ENCODE data around the gene ADAMTS12.
"Not testable (repeated sequence)": the region's sequence is repeated elsewhere in the genome, so short reads cannot be mapped to it uniquely, and the experiment has no call there.

Gene ADAMTS12

GRCh38 chr5:33886283-33886682 lies 5.5 kb downstream of the ADAMTS12 start:
- no peak overlapping the region for H3K27ac ChIP-seq (ENCODE audit: low read depth in 2 of 2, low read length in 2 of 2)
- no peaks in the 10 kb centered on the region for H3K27me3 ChIP-seq (ENCODE audit: control insufficient read depth in 2 of 2, insufficient read depth in 2 of 2, low read length in 2 of 2)
- H3K4me3 ChIP-seq (ENCODE audit: low read length in 2 of 2): no peak overlapping the region
- no peaks in the 10 kb centered on the region for H3K36me3 ChIP-seq (ENCODE audit: control insufficient read depth in 2 of 2, insufficient read depth in 2 of 2, low read length in 2 of 2)
- no peaks in the 10 kb centered on the region for H3K9me3 ChIP-seq (ENCODE audit: control insufficient read depth in 2 of 2, low read length in 2 of 2)
- H3K9ac ChIP-seq (ENCODE audit: low read depth in 1 of 2, low read length in 2 of 2): no peak overlapping the region
- H3K4me1 ChIP-seq (ENCODE audit: control insufficient read depth in 2 of 2, insufficient read depth in 2 of 2, low read length in 2 of 2): no peaks in the 10 kb centered on the region

- Histone ChIP-seq H3K36me3 (ENCODE audit: control insufficient read depth in 2 of 2, insufficient read depth in 2 of 2, low read length in 2 of 2) (no peaks in the 10 kb centered on the region), H3K9ac (ENCODE audit: low read depth in 1 of 2, low read length in 2 of 2) (no peak overlapping the region), H3K27ac (ENCODE audit: low read depth in 2 of 2, low read length in 2 of 2) (no peak overlapping the region), H3K27me3 (ENCODE audit: control insufficient read depth in 2 of 2, insufficient read depth in 2 of 2, low read length in 2 of 2) (no peaks in the 10 kb centered on the region), H3K4me1 (ENCODE audit: control insufficient read depth in 2 of 2, insufficient read depth in 2 of 2, low read length in 2 of 2) (no peaks in the 10 kb centered on the region), H3K9me3 (ENCODE audit: control insufficient read depth in 2 of 2, low read length in 2 of 2) (no peaks in the 10 kb centered on the region), H3K4me3 (ENCODE audit: low read length in 2 of 2) (no peak overlapping the region)
These were observed 6.1 kb downstream of the ADAMTS12 start for GRCh38 chr5:33885679-33886078.

GRCh38 chr5:33883482-33883881 lies 8.3 kb downstream of the ADAMTS12 start:
- Histone ChIP-seq H3K27me3 (ENCODE audit: control insufficient read depth in 2 of 2, insufficient read depth in 2 of 2, low read length in 2 of 2) (no peaks in the 10 kb centered on the region), H3K27ac (ENCODE audit: low read depth in 2 of 2, low read length in 2 of 2) (no peak overlapping the region), H3K4me3 (ENCODE audit: low read length in 2 of 2) (no peak overlapping the region), H3K36me3 (ENCODE audit: control insufficient read depth in 2 of 2, insufficient read depth in 2 of 2, low read length in 2 of 2) (no peaks in the 10 kb centered on the region), H3K9ac (ENCODE audit: low read depth in 1 of 2, low read length in 2 of 2) (no peak overlapping the region), H3K4me1 (ENCODE audit: control insufficient read depth in 2 of 2, insufficient read depth in 2 of 2, low read length in 2 of 2) (no peaks in the 10 kb centered on the region), H3K9me3 (ENCODE audit: control insufficient read depth in 2 of 2, low read length in 2 of 2) (no peaks in the 10 kb centered on the region)

- Histone ChIP-seq H3K27me3 (ENCODE audit: control insufficient read depth in 2 of 2, insufficient read depth in 2 of 2, low read length in 2 of 2) (no peaks in the 10 kb centered on the region), H3K9ac (ENCODE audit: low read depth in 1 of 2, low read length in 2 of 2) (no peak overlapping the region), H3K27ac (ENCODE audit: low read depth in 2 of 2, low read length in 2 of 2) (no peak overlapping the region), H3K4me3 (ENCODE audit: low read length in 2 of 2) (no peak overlapping the region), H3K4me1 (ENCODE audit: control insufficient read depth in 2 of 2, insufficient read depth in 2 of 2, low read length in 2 of 2) (no peaks in the 10 kb centered on the region), H3K36me3 (ENCODE audit: control insufficient read depth in 2 of 2, insufficient read depth in 2 of 2, low read length in 2 of 2) (no peaks in the 10 kb centered on the region), H3K9me3 (ENCODE audit: control insufficient read depth in 2 of 2, low read length in 2 of 2) (no peaks in the 10 kb centered on the region)
These were observed 11.5 kb downstream of the ADAMTS12 start for GRCh38 chr5:33880319-33880718.

- Histone ChIP-seq H3K9ac (ENCODE audit: low read depth in 1 of 2, low read length in 2 of 2) (no peak overlapping the region), H3K27ac (ENCODE audit: low read depth in 2 of 2, low read length in 2 of 2) (no peak overlapping the region), H3K4me1 (ENCODE audit: control insufficient read depth in 2 of 2, insufficient read depth in 2 of 2, low read length in 2 of 2) (no peaks in the 10 kb centered on the region), H3K4me3 (ENCODE audit: low read length in 2 of 2) (no peak overlapping the region), H3K36me3 (ENCODE audit: control insufficient read depth in 2 of 2, insufficient read depth in 2 of 2, low read length in 2 of 2) (no peaks in the 10 kb centered on the region), H3K27me3 (ENCODE audit: control insufficient read depth in 2 of 2, insufficient read depth in 2 of 2, low read length in 2 of 2) (no peaks in the 10 kb centered on the region), H3K9me3 (ENCODE audit: control insufficient read depth in 2 of 2, low read length in 2 of 2) (no peaks in the 10 kb centered on the region)
These were observed 14.3 kb downstream of the ADAMTS12 start for GRCh38 chr5:33877449-33877848.

- Histone ChIP-seq H3K9me3 (ENCODE audit: control insufficient read depth in 2 of 2, low read length in 2 of 2) (peaks cover 0 to 4% of the 10 kb centered on the region in 2 donors), H3K9ac (ENCODE audit: low read depth in 1 of 2, low read length in 2 of 2) (no peak overlapping the region), H3K27me3 (ENCODE audit: control insufficient read depth in 2 of 2, insufficient read depth in 2 of 2, low read length in 2 of 2) (no peaks in the 10 kb centered on the region), H3K36me3 (ENCODE audit: control insufficient read depth in 2 of 2, insufficient read depth in 2 of 2, low read length in 2 of 2) (no peaks in the 10 kb centered on the region), H3K4me3 (ENCODE audit: low read length in 2 of 2) (no peak overlapping the region), H3K27ac (ENCODE audit: low read depth in 2 of 2, low read length in 2 of 2) (no peak overlapping the region), H3K4me1 (ENCODE audit: control insufficient read depth in 2 of 2, insufficient read depth in 2 of 2, low read length in 2 of 2) (no peaks in the 10 kb centered on the region)
These were observed 24.5 kb downstream of the ADAMTS12 start for GRCh38 chr5:33867241-33867640.

GRCh38 chr5:33859177-33859576 lies 32.6 kb downstream of the ADAMTS12 start:
- not testable (repeated sequence) for H3K27ac ChIP-seq (ENCODE audit: low read depth in 2 of 2, low read length in 2 of 2); H3K4me3 ChIP-seq (ENCODE audit: low read length in 2 of 2); H3K27me3 ChIP-seq (ENCODE audit: control insufficient read depth in 2 of 2, insufficient read depth in 2 of 2, low read length in 2 of 2); H3K9me3 ChIP-seq (ENCODE audit: control insufficient read depth in 2 of 2, low read length in 2 of 2); H3K4me1 ChIP-seq (ENCODE audit: control insufficient read depth in 2 of 2, insufficient read depth in 2 of 2, low read length in 2 of 2); H3K36me3 ChIP-seq (ENCODE audit: control insufficient read depth in 2 of 2, insufficient read depth in 2 of 2, low read length in 2 of 2); H3K9ac ChIP-seq (ENCODE audit: low read depth in 1 of 2, low read length in 2 of 2)

GRCh38 chr5:33857037-33857436 lies 34.8 kb downstream of the ADAMTS12 start:
- no peaks in the 10 kb centered on the region for H3K27me3 ChIP-seq (ENCODE audit: control insufficient read depth in 2 of 2, insufficient read depth in 2 of 2, low read length in 2 of 2)
- H3K4me1 ChIP-seq (ENCODE audit: control insufficient read depth in 2 of 2, insufficient read depth in 2 of 2, low read length in 2 of 2): no peaks in the 10 kb centered on the region
- no peak overlapping the region for H3K9ac ChIP-seq (ENCODE audit: low read depth in 1 of 2, low read length in 2 of 2)
- no peaks in the 10 kb centered on the region for H3K9me3 ChIP-seq (ENCODE audit: control insufficient read depth in 2 of 2, low read length in 2 of 2)
- no peak overlapping the region for H3K4me3 ChIP-seq (ENCODE audit: low read length in 2 of 2)
- H3K27ac ChIP-seq (ENCODE audit: low read depth in 2 of 2, low read length in 2 of 2): no peak overlapping the region
- no peaks in the 10 kb centered on the region for H3K36me3 ChIP-seq (ENCODE audit: control insufficient read depth in 2 of 2, insufficient read depth in 2 of 2, low read length in 2 of 2)

GRCh38 chr5:33855396-33855795 lies 36.4 kb downstream of the ADAMTS12 start:
- no peaks in the 10 kb centered on the region for H3K36me3 ChIP-seq (ENCODE audit: control insufficient read depth in 2 of 2, insufficient read depth in 2 of 2, low read length in 2 of 2)
- H3K9ac ChIP-seq (ENCODE audit: low read depth in 1 of 2, low read length in 2 of 2): no peak overlapping the region
- no peaks in the 10 kb centered on the region for H3K4me1 ChIP-seq (ENCODE audit: control insufficient read depth in 2 of 2, insufficient read depth in 2 of 2, low read length in 2 of 2)
- H3K27ac ChIP-seq (ENCODE audit: low read depth in 2 of 2, low read length in 2 of 2): no peak overlapping the region
- H3K4me3 ChIP-seq (ENCODE audit: low read length in 2 of 2): no peak overlapping the region
- no peaks in the 10 kb centered on the region for H3K27me3 ChIP-seq (ENCODE audit: control insufficient read depth in 2 of 2, insufficient read depth in 2 of 2, low read length in 2 of 2)
- no peaks in the 10 kb centered on the region for H3K9me3 ChIP-seq (ENCODE audit: control insufficient read depth in 2 of 2, low read length in 2 of 2)

- H3K27ac ChIP-seq (ENCODE audit: low read depth in 2 of 2, low read length in 2 of 2): no peak overlapping the region
- H3K36me3 ChIP-seq (ENCODE audit: control insufficient read depth in 2 of 2, insufficient read depth in 2 of 2, low read length in 2 of 2): no peaks in the 10 kb centered on the region
- no peaks in the 10 kb centered on the region for H3K9me3 ChIP-seq (ENCODE audit: control insufficient read depth in 2 of 2, low read length in 2 of 2)
- H3K27me3 ChIP-seq (ENCODE audit: control insufficient read depth in 2 of 2, insufficient read depth in 2 of 2, low read length in 2 of 2): no peaks in the 10 kb centered on the region
- no peak overlapping the region for H3K4me3 ChIP-seq (ENCODE audit: low read length in 2 of 2)
- H3K9ac ChIP-seq (ENCODE audit: low read depth in 1 of 2, low read length in 2 of 2): no peak overlapping the region
- no peaks in the 10 kb centered on the region for H3K4me1 ChIP-seq (ENCODE audit: control insufficient read depth in 2 of 2, insufficient read depth in 2 of 2, low read length in 2 of 2)
These were observed 37.0 kb downstream of the ADAMTS12 start for GRCh38 chr5:33854733-33855151.

- Histone ChIP-seq H3K36me3 (ENCODE audit: control insufficient read depth in 2 of 2, insufficient read depth in 2 of 2, low read length in 2 of 2) (no peaks in the 10 kb centered on the region), H3K27ac (ENCODE audit: low read depth in 2 of 2, low read length in 2 of 2) (no peak overlapping the region), H3K9me3 (ENCODE audit: control insufficient read depth in 2 of 2, low read length in 2 of 2) (no peaks in the 10 kb centered on the region)
These were observed 39.0 kb downstream of the ADAMTS12 start for GRCh38 chr5:33852837-33853236.

More at GRCh38 chr5:33852837-33853236, 39.0 kb downstream of the ADAMTS12 start:
- H3K4me3 ChIP-seq (ENCODE audit: low read length in 2 of 2): no peak overlapping the region
- no peaks in the 10 kb centered on the region for H3K27me3 ChIP-seq (ENCODE audit: control insufficient read depth in 2 of 2, insufficient read depth in 2 of 2, low read length in 2 of 2)
- no peak overlapping the region for H3K9ac ChIP-seq (ENCODE audit: low read depth in 1 of 2, low read length in 2 of 2)
- no peaks in the 10 kb centered on the region for H3K4me1 ChIP-seq (ENCODE audit: control insufficient read depth in 2 of 2, insufficient read depth in 2 of 2, low read length in 2 of 2)

All from mucosa of rectum (tissue), 2 donors.